IPS-18c (cell line): Measurements from ENCODE around the gene SRGAP3.

Experiments
- H3K4me3 ChIP-seq: 2 replicates; pipeline ENCODE4 v1.7.0; 2013; ENCODE audit warnings: low read depth, mild to moderate bottlenecking, low read length, moderate library complexity; ENCODE audit not compliant: insufficient read depth
- H3K9me3 ChIP-seq: one replicate; pipeline ENCODE4 v1.6.1; 2013; ENCODE audit warnings: mild to moderate bottlenecking, low read length, moderate library complexity; ENCODE audit not compliant: control insufficient read depth, insufficient read depth

Gene SRGAP3

DNA sequence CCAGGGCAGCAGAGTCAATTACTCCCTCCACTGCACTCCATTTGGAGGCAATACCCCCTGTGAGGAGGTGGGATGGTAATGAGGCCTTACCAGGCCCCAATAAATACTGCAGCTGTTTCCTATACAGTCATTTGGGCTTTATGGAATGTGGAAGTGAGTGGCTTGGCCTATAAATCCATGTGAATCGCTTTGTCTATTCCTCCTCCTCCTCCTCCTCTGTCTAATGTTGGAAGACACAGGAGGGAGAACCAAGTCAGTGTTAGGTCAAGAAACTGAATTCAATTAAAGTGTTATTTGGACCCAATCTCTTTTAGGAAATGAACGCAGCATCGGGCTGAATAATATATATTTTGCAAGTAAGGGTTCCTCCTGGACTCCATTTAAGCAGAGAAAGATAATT is 17.3 kb upstream of the SRGAP3 start:
- H3K4me3 ChIP-seq, result no peak overlapping the region
- H3K9me3 ChIP-seq, result no peaks in the 10 kb centered on the region

GRCh38 chr3:9260305-9260704 is 10.9 kb upstream of the SRGAP3 start:
- Histone ChIP-seq H3K9me3 (no peaks in the 10 kb centered on the region), H3K4me3 (peak overlapping the region; percentile 9; the same call in 1 of the 2 replicates)

GRCh38 chr3:9257092-9257491 is 7.6 kb upstream of the SRGAP3 start:
- no peaks in the 10 kb centered on the region for H3K9me3 ChIP-seq
- no peak overlapping the region for H3K4me3 ChIP-seq

- no peaks in the 10 kb centered on the region for H3K9me3 ChIP-seq
- H3K4me3 ChIP-seq, result no peak overlapping the region
Observed at GRCh38 chr3:9255976-9256375, 6.5 kb upstream of the SRGAP3 start.

GRCh38 chr3:9254764-9255163 is 5.3 kb upstream of the SRGAP3 start:
- no peak overlapping the region for H3K4me3 ChIP-seq
- no peaks in the 10 kb centered on the region for H3K9me3 ChIP-seq

GRCh38 chr3:9253327-9253726 is 3.9 kb upstream of the SRGAP3 start:
- Histone ChIP-seq H3K9me3 (no peaks in the 10 kb centered on the region), H3K4me3 (no peak overlapping the region)

DNA sequence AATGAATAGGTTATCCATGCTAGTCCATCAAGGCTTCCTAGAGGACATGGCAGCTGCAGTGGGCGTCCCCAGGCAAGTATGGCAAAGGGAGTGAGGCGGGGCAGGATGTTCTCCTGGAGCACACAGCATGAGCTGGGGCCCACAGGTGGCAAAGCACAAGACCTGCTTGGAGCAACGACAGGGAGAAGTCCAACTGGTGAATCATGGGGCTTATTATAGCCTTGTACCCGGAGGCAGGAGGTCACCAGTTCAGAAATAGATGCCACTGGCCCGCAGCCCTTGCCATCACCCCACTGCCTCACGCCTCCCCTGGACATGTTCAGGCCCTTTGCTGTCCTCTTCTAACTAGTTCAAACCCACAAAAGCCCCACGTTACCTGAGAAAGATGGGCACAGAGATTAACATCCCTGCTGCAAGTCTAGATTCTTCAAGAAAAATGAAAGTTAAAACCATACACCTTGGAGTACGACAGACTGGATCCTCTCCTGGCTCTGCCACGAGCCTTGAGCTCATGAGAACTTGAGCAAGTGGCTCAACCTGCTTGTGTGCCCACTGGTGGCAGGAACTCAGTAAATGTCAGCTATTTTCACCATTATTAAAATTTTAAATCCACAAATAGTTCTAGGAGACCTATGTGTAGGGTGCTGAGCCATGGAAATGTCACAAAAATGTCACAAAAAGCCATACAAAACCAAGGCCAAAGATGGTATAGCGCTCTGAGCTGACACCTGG is 1.8 kb upstream of the SRGAP3 start:
- H3K4me3 ChIP-seq, result no peak overlapping the region
- no peaks in the 10 kb centered on the region for H3K9me3 ChIP-seq

GRCh38 chr3:9250236-9250635 is 790 bp upstream of the SRGAP3 start:
- no peaks in the 10 kb centered on the region for H3K9me3 ChIP-seq
- H3K4me3 ChIP-seq, result no peak overlapping the region

DNA sequence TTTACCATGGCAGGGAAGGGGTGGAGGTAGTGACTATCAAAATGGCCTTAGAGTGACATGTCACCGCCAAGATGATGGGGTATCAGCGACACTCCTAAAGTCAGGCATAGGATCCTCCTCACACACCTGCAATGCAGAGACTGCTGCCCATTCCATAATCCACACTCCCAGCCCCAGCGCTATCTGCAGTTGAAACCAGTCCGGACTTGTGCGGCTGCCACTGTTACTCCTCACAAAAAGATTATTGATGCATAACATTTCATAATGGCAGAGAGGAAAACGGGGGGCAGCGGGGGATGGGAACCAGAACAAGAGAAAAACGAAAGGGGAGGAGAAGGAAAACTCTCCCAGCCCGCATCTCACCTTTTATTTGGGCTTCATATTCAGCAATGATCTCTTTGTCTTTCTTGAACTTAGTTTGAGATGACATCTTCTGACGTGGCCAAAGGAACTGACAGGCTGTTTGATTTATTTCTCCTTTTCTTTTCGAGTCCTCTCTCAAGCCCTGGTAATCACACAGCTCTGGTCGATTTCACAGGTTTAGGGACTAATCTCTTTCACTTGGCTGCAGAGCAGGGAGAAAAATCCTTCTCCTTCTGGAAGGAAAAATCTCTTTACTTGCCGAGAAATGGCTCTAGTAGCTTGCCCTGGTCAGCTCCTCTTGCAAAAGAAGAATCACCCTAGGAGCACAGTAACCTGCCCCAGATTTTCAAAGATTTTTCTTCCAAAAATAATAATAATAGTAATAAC is 749 bp downstream of the SRGAP3 start:
- no peaks in the 10 kb centered on the region for H3K9me3 ChIP-seq
- peak overlapping the region; percentile 55 for H3K4me3 ChIP-seq

- Histone ChIP-seq H3K4me3 (peak overlapping the region; percentile 55; the same call in 1 of the 2 replicates), H3K9me3 (no peaks in the 10 kb centered on the region)
Observed at GRCh38 chr3:9247941-9248521, 1.4 kb downstream of the SRGAP3 start.

DNA sequence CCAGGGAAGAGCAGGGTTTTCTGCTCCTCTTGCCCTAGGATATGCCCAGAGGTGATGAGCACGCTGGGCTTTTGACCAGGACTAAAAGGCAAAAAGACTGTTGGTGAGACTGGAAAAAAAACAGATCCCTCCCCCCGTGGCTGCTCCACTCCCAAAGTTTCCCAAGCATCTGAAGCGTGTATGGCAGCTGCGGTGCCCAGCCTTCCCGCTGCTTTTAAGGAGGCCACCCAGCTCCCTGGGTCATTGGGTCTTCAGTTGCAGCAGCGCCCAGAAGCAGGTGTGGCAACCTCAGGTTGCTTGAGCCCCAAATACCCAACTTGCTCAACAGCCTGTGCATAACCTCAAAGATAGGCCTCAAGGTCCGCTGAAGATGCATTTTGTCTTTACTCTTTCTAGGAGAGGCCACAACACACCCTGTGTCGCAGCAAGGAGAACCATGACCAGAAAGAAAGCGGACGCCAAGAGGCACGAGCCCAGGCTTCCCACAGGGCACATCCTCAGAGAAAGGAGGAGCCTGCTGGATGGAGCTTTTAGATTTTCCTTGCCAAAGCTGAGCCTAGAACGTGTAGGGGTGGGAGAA is 2.0 kb downstream of the SRGAP3 start:
- H3K9me3 ChIP-seq, result no peaks in the 10 kb centered on the region

GRCh38 chr3:9246189-9246588 is 3.3 kb downstream of the SRGAP3 start:
- Histone ChIP-seq H3K9me3 (no peaks in the 10 kb centered on the region), H3K4me3 (no peak overlapping the region)

More for the DNA sequence above, 2.0 kb downstream of the SRGAP3 start:
- H3K4me3 ChIP-seq, result peak overlapping the region; percentile 26; the same call in 1 of the 2 replicates

DNA sequence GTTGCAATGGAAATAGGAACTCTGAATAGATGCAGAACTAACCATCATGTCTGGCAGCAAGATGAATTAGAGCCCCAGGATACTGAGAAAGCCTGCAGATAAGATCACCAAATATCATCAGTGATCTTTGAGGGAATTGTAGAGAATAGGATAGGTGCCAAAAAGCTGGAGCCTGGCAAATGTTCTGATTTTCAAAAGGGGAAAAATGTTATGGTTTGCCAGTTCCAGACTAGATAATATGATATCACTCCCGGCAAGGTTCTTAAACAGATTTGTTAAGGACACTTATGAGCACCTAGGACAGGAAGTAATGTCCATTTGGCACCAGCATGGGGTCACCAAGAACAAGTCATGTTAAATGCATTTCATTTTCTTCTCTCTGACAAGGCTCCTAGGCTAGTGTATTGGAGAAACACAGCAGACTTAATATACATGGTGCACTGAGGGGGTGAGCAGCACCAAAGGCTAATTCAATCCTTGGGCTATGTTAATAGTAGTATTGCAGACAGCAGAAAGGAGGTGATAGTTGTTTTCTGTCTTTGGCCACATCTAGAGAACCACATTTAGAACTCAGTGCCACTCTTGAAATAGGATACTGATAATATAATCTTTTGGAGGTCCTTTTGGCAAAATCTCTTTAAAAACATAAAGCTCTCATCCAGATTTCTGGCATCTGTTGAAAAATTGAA is 4.8 kb downstream of the SRGAP3 start:
- no peaks in the 10 kb centered on the region for H3K9me3 ChIP-seq
- no peak overlapping the region for H3K4me3 ChIP-seq

GRCh38 chr3:9241956-9242355 is 7.5 kb downstream of the SRGAP3 start:
- Histone ChIP-seq H3K4me3 (no peak overlapping the region), H3K9me3 (no peaks in the 10 kb centered on the region)

- Histone ChIP-seq H3K4me3 (no peak overlapping the region), H3K9me3 (no peaks in the 10 kb centered on the region)
Observed at GRCh38 chr3:9239680-9240079, 9.8 kb downstream of the SRGAP3 start.

DNA sequence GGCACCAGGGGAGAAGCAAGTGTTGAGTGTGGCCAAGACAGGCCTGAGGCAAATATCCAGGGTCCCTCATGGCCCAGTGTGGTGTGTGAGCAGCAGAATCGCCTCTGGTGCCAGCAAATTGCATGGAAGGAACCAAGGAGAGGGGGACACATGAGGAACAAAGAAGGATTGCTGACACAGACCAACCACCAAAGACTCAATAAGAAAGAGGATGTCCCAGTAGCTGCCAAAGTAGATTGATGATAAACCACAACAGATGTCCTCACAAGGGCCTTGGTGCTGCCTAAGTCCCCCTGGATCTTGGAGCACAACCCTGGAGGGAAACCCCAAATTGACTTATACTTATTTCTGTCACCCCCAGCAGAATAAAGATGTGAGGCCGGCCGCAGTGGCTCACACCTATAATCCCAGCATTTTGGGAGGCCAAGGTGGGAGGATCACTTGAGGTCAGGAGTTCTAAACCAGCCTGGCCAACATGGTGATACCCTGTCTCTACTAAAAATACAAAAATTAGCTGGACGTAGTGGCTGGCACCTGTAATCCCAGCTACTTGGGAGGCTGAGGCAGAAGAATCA is 10.6 kb downstream of the SRGAP3 start:
- no peak overlapping the region for H3K4me3 ChIP-seq
- no peaks in the 10 kb centered on the region for H3K9me3 ChIP-seq

DNA sequence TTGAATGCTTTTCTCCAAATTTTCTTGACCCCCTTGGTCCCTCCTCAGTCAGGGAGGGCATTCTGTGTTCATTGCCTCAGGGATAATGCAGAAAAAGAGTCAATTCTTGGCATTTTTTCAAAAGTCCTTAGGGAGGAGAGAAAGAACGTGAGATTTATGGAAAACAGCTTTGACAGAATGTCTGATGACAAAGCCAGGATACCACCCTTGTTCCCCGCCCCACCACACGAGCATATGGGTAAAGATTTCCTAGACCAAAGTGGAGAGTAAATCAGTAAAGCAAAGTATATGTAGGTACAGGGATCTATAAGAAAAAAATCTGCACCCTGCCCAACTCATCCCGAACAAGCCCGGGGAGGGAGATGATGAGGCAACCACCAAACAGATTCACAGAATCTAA is 11.2 kb downstream of the SRGAP3 start:
- H3K9me3 ChIP-seq, result no peaks in the 10 kb centered on the region

More for the DNA sequence above, 11.2 kb downstream of the SRGAP3 start:
- no peak overlapping the region for H3K4me3 ChIP-seq
